Astrocyte of the hippocampus (primary cell): ENCODE results near the gene VPS8.
"Not testable (repeated sequence)": the region's sequence is repeated elsewhere in the genome, so short reads cannot be mapped to it uniquely, and the experiment has no call there.

Experiments
- DNase-seq: peaks from one replicate; pipeline ENCODE4 v3.0.0; 2011; ENCODE audit warnings: low read depth, low spot score

Gene VPS8

DNA sequence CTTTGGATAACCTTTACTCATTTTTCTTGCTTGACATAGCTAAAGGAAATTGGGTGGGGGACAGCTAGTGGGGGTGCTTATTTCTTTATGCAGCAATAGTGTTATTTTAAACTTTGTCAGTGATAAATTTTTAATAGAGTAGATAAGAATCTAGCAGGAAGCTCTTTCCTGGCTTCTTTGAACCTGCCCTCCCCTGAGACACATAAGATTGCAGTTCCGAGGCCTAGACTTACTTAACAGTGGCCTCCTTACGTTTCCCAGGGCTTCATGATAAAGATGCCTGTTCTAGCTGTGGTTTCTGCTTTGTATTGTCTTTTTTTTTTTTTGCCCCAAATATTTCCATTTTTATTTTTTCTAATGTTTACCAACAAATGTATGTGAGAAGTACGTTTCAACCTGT is 170.1 kb downstream of the VPS8 start:
- no peak for DNase-seq

DNA sequence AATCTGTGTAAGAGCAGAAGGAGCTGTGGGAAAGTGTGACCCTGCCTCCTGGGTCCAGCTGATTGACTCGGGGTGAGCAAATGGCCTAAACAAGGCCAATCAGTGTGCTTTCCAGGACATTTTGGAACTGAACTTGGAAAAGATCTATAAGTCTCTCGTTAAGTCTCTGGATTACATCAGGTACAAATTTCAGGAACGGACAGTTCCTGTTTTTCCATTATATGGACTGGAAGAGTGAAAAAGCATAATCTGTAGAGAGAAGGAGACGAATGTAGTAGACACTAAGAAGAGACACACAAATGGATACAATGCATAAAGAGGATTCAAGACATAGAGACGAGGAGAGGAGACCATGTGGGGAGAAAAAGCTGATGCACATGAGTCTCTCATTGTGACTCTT is 173.6 kb downstream of the VPS8 start:
- DNase-seq = no peak

DNA sequence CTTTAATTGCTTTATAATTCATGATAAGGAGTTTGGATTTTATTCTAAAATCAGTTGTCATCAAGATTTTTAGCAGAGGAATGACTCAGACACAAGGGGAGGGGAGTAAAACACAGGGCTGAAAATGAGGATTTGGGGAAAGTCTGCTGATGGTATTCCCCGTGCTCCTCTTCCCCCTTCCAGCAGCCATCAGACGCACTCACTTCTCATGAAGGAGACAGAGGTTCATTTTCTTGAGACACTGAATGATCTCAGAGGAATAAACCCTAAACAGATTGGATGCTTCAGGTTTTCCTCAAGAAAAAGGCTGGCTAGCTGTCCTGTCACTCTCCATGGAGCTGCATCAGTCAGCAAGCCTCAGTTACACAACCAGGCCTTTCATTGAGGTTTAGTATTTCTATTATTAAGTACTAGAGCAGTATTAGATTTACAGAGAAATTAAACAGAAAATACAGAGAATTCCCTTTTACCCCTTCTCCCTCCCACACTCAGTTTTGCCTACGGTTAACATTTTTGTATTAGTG is 174.5 kb downstream of the VPS8 start:
- DNase-seq = no peak

DNA sequence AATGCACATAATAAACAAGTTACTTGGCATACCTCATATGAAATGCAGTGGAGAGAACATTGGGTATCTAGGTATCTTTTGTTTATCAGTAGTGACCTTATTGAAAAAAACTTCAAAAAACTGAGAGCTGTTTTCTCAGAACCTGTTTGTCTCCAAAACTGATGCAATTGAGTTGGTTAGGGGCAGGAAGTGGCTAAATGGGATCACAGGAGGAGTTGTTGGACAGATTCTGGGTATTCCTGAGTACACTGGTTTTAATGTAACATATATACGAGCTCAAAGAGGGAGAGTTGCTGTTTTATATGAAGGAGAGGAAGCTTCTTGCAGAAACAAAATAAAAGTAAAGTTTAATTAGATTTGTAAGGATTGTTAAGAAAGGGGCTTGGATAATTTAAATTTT is 181.4 kb downstream of the VPS8 start:
- DNase-seq = no peak

DNA sequence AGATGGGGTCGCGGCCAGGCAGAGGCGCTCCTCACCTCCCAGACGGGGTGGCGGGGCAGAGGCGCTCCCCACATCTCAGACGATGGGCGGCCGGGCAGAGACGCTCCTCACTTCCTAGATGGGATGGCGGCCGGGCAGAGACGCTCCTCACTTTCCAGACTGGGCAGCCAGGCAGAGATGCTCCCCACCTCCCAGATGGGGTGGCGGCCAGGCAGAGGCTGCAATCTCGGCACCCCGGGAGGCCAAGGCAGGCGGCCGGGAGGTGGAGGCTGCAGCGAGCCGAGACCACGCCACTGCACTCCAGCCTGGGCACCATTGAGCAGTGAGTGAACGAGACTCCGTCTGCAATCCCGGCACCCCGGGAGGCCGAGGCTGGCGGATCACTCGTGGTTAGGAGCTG is 191.9 kb downstream of the VPS8 start:
- DNase-seq = not testable (repeated sequence)

DNA sequence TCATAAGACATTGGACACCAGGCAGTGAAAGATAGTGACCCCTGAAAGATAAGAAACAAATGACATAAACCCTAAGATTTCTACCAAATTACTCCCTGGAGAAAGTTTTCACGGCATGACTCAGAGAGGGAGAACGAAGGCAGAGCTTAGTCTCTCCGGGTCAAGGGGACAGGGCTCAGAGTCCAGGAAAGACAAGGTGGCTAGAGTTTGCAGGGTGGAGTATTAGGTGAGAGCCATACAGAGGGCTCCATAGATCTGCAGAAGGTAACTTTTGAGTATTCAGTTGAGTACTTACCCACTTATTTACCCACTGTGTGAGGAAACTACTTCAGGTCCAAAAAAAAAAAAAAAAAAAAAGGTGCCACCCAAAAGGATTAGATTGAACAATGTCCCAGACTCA is 197.7 kb downstream of the VPS8 start:
- DNase-seq = no peak

DNA sequence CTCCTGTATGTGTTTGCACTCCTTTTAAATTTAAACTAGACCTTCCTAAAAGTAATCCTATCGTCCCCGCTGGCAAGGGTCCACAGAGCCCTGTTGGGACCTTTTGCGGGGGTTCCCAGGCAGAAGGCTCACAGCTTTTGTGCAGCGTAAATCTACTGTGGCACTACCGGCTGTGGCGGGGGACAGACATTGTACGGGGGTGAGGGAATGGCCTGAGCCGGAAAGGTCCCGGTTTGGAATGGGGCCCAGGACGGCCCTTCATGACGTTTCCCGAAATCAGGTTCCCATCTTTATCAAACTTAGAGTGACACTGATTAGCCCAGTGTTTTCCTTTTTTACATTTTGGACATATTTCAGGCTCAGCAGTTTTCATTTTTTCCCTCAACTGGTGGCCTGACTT is 205.6 kb downstream of the VPS8 start:
- DNase-seq = not testable (repeated sequence)

DNA sequence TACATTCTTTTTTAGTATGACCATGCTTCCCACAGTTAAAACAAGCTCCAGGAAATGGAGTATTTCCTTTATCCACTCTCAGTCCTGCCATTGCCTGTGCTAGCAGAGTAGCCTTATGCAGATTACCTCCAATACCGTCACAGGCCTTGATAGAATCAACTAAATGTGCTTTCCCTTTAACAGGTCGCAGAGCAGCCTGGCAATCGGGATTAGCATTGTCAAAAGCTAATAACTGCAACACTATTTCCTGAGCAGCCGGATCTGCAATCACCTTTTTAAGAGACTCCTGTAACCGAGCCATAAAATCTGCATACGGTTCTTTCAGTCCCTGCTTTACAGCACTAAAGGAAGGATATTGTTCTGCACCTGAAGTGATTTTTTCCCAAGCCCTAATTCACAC is 206.0 kb downstream of the VPS8 start:
- not testable (repeated sequence) for DNase-seq

DNA sequence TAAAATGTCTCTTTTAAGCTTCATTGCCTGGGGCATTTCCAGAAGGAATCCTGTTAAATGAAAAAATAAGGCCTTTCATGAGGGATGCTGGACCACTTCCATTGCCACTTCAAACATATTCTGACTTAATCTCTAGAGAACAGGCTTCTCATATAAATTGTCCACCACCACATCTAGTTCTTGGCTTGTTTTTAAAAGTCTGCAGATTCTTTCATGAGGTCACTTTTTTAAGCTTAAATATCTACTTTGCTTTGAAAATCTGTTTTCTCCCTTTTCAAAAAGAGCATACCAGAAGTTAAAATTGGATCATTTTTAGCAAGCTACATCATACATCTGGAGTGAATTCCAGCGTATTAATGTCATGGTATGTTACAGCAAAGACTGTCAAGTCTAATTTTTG is 209.3 kb downstream of the VPS8 start:
- DNase-seq = peak; percentile 49

DNA sequence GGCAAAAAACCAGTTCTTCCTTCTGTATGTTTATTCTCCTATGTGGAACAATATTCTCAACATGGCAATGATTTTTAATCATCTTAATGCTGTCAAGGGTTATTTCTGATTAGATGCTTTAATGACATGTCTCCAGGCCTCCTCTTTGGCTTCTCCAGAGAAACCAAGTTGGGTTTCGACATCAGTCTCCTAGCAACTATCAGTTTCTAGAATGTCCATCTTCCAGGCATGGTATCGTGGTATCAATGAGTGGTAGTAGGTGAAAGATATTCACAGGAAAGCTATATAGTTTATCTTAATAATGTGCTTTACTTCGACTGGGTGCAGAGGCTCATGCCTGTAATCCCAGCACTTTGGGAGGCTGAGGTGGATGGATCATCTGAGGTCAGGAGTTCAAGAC is 212.4 kb downstream of the VPS8 start:
- DNase-seq = no peak

DNA sequence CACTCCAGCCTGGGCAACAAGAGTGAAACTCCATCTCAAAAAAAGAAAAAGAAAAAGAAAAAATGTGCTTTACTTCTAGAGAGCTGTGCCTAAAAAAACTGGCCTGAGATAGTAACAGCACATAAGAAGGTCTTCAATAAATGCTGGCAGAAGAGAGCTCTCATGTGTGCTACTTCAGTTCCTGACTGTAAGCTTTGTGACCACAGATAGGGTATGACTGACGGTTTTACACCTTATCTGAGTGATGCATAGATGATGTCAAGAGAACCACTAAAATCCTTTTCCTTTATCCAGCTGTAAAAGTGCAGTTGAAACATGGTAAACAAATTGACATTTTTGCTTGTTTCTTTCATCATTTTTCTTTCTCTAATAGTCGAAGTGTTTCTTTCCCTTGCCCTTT is 213.0 kb downstream of the VPS8 start:
- DNase-seq = no peak

DNA sequence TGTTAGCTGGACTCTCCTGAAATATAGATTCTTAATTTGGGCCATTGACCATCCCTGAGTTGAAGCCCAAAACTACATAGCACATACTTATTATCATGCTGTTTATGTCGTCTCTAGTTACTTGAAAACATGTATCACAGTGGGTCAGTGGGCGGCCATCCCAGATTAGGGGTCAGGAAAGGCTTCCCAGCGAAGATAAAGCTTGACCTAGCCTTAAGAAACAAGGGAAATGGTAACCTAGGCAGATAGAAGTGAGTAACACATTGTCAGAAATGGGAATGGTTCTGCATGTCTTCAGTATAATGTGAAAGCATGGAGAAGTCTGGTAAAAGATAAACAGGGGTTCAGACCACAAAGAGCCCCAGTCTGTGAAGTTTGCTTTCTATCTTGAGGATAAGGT is 216.2 kb downstream of the VPS8 start:
- DNase-seq = no peak

DNA sequence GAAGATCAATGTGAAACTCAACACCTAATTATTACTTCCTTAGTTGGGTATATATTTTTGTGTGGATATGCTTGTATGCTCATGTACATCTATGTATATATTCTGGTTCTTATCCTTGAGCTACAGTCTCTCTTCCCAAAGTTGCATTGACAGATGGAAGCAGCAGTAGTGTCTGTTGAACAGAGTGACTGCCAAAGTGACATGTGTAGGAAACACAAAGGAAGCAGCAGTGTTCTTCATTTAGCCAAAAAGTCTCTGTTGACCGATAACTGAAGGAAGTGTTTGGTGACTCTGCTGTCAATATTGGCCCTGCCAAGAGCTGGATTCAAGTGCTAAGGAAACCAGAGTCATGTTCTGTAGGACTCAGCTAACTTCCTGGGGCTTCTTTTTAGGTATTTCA is 217.1 kb downstream of the VPS8 start:
- no peak for DNase-seq

DNA sequence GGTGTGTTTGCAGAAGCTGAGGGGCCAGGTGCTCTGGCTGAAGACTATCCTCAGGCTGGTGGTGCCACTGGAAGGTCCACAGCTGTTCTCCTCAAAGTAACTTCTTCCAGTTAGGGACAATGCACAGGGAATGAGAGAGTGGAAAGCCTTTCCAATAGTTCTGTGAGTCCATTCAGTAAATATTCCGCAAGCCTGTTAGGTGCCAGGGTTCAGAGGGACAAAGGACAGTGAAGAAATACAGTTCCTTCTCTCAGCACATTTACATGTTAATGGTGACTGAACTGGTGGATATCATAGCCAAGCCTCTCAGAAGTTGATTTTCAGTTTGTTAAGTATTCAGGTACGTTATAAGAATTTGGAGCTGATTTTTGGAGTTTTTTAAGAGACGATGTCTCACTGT is 218.4 kb downstream of the VPS8 start:
- DNase-seq = no peak

DNA sequence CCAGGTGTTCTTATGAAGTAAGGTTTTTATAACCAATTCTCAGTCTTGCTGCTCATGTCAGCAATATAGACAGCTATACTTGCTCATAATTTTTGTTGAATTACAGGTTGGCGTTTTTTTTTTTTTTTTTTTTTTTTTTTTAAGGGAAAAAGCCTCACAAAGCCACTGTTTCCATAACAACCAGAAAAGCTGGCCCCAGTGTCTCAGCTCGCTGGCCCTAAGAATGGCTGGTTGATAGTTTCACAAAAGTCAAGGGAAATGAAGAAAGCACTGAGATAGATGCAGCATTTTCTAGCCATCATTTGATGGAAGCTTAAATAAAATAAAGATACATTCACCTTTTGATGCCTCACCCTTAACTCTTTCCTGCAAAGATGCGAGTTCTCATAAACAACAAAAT is 219.0 kb downstream of the VPS8 start:
- no peak for DNase-seq

DNA sequence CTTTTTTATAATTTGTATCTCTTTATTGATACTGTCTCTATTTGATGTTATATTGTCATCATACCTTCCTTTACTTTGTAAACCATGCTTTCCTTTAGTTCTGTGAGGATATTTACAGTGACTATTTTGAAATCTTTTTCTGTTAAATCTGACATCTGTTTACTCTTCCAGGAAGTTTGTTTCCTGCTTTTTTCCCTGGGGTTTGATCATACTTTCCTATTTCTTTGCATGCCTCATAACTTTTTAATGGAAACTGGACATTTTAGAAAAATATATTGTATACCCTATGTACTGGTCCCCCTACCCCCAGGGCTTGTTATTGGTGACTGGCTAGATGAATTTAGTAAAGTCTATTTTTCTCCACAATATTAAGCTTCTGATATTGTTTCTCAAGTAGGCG is 225.8 kb downstream of the VPS8 start:
- no peak for DNase-seq

DNA sequence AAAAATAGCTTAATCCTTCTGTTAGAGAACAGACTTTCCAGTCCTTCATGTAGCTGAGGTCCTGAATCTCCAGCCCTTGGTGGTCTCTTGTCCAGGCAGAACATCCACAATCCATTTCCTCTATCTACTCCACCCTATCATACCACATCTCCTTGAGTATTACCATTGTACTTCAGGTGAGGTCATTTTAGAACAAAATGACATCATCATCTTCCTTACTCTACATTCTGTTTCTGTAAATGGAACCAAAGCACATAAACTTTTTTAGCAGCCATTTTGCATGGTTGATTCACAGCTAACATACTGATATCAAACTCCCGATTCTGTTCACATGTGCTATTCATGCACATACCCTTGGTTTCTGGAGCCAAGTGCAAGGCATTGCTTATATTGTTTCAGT is 228.5 kb downstream of the VPS8 start:
- DNase-seq = no peak

DNA sequence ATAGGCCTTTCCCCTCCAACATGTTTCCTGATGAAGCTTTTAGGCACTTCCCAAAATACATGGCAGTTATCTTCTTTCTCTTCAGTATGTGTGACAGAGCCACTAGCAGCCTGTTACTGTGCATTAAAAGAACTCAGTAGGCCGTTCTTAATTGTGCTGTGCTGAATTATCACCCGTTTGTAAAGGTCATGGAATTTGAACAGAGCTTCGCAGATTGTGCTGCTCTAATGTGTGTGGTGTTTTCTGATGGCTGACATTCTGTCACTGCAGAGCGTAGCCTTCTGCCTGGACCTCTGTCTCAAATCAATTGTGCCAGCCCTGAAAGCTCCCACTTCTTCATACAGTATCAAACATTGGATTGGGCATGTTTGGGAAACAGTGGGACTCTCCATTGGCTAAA is 229.6 kb downstream of the VPS8 start:
- no peak for DNase-seq

DNA sequence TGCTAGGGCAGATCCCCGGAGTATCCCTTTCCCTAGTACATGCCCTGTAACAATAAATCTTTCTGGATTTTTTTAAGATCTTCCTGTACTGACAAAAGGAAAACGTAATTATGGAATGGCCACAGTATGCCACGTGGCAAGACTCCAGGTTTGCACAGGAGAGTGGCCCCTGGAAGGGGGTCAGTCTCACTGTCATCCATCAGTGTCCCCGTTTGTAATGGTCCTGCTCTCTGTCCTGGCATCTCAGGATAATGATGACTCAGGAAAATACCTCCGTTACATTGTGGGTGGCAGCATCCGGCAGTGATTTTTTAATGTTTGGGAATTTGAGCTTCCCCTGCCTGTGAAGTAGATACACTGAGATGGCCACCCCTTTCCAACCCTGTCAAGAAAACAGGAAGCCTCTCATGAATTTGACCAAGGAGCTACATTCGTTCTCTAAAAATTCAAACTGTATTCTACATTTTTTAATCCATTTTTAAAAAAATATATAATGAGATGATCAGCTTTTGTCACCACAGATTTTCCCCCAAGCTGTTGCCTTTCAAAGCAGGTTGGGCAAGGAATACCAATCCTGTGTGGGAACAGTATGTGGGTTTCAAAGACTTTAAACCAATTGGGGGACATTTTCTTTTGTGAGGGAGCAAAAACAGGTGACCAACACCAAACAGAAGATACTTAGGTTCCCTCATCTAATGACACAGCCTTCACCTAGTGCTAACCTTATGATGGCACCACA is 230.5 kb downstream of the VPS8 start:
- DNase-seq = no peak

DNA sequence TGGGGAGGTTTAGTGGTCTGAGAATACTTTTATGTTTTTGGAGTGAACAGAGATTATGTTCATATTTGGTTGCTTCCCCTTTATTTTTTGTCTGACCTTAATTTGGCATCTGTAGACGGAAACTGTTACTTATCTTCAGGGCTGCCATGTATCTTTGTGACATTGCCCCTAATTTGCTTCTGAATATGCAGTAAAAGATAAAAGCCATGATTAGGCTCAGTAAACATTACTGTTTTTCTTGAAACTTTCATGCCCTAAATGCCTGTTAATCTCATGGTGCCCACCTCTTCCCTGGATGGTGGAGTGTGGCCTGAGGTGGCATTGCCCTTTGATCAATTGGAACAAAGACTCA is 234.2 kb downstream of the VPS8 start:
- no peak for DNase-seq

DNA sequence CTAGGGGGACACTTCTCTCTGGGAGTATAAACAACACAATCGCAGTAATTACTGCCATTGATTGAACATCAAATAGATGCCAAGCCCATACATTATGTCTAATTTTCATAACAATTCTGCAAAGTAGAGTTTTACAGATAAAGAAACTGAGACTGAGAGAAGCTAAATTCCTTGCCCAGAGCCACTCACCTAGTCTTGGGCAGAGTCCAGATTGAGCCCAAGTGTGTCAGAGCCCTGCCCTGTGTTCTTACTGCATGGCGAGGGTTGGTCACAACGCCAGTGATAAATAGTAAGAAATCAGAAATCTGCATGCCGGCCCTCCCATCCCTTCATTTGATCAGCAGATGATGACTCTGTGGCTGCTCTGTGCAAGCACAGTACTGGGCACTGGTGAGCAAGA is 234.6 kb downstream of the VPS8 start:
- no peak for DNase-seq

DNA sequence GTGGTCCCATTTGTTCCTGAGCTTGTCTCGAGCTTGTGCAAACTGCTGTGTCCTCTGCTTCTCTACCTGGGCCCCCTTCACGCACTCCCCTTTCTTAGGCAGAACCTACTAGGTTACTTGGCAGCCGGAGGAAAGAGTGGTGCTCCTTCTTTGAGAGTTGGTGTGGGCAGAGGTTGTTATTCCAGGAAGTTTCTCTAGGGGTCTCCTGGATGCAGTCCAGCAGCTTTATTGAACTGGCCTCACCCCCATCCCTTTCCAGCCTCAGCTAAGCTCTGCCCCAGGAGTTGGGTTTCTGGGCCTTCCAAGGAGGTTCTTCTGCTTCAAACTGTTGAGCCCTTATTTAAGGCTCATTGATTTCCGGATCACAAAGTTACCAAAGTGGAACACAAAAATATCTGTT is 237.7 kb downstream of the VPS8 start:
- DNase-seq = no peak

DNA sequence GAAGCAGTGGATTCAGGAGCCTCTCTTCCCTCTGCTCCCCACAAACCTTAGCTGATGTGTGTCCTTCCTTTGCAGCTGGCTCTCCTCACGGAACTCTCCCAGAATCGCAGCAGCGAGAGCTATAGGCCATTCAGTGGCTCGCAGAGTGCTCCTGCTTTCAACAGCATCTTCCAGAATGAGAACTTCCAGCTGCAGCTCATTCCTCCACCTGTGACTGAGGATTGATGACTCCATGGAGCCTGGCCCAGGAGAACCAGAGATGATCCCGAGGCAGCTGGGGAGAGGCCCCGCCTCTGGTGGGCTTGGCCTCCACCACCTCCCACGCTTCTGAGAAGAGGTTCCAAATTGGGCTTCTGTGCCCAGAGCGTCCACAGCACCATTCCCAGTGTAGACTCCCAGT is 239.8 kb downstream of the VPS8 start:
- no peak for DNase-seq

DNA sequence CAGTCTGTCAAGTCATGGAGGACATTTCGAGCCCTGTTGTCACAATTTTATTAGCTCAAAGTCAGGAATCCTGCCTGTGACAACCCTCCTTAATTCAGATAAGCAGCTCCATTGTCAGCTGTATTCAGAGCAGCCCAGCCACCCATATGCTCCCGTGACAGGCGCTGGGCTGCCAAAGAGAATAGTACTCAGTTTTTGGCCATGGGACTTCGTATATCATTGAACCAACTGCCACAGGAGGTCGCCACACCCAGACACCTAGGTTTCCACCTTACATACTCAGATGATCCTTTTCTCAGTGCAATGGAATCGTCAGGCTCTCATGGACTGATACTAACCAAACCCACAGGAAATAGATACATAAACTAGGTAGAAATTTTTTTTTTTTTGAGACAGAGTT is 240.7 kb downstream of the VPS8 start:
- DNase-seq = no peak
